Neural cell (in vitro differentiated cells): ENCODE measurements around the gene HTRA2. TPM values are rescaled to one million over a fixed set of nuclear protein-coding genes. Genes with fewer than 3 reads are reported as not detected.

ENCODE experiments used
- H2AFZ ChIP-seq: fragments of 200-600, 300-800 bp; sonication (generic), shearing (Covaris generic); 2 replicates; pipeline ENCODE4 v1.6.0; 2014; ENCODE audit warnings: low read depth, mild to moderate bottlenecking, antibody characterized with exemption, low read length, moderate library complexity
- H3F3A ChIP-seq: fragments of 200-600 bp; shearing (Covaris generic); 2 replicates; pipeline ENCODE4 v1.6.1; 2016; ENCODE audit warnings: mild to moderate bottlenecking, moderate library complexity, mixed read lengths, antibody characterized with exemption, low read length; ENCODE audit not compliant: insufficient read depth, poor library complexity, severe bottlenecking
- H3K27ac ChIP-seq: fragments of 200-600, 300-800 bp; sonication (generic), shearing (Covaris generic); 2 replicates; pipeline ENCODE4 v1.5.1; 2014; ENCODE audit warnings: mild to moderate bottlenecking, low read length, moderate library complexity
- H3K27me3 ChIP-seq: fragments of 300-800, 200-600 bp; sonication (generic), shearing (Covaris generic); 2 replicates; pipeline ENCODE4 v1.6.0; 2014; ENCODE audit warnings: mild to moderate bottlenecking, low read depth, low read length, moderate library complexity; ENCODE audit not compliant: insufficient read depth
- H3K36me3 ChIP-seq: fragments of 300-800, 200-600 bp; sonication (generic), shearing (Covaris generic); 2 replicates; pipeline ENCODE4 v1.5.1; 2014; ENCODE audit warnings: mild to moderate bottlenecking, antibody characterized with exemption, low read length, moderate library complexity; ENCODE audit not compliant: insufficient read depth
- H3K4me2 ChIP-seq: fragments of 300-800, 200-600 bp; sonication (generic), shearing (Covaris generic); 2 replicates; pipeline ENCODE4 v1.6.0; 2014; ENCODE audit warnings: mild to moderate bottlenecking, low read length
- H3K4me3 ChIP-seq: fragments of 300-800, 200-600 bp; sonication (generic), shearing (Covaris generic); 2 replicates; pipeline ENCODE4 v1.5.1; 2014; ENCODE audit warnings: mild to moderate bottlenecking, low read length, moderate library complexity
- H3K79me2 ChIP-seq: fragments of 200-600 bp; shearing (Covaris generic); replicated peaks from 2 replicates; pipeline ENCODE4 v1.6.0; 2014; ENCODE audit warnings: mild to moderate bottlenecking, low read length, moderate library complexity; ENCODE audit not compliant: insufficient read depth
- H3K9ac ChIP-seq: fragments of 300-800, 200-600 bp; sonication (generic), shearing (Covaris generic); 2 replicates; pipeline ENCODE4 v1.6.1; 2016; ENCODE audit warnings: mild to moderate bottlenecking, low read length, mixed read lengths
- H3K9me2 ChIP-seq: fragments of 200-600 bp; shearing (Covaris generic); 2 replicates; pipeline ENCODE4 v1.6.1; 2016; ENCODE audit warnings: mild to moderate bottlenecking, low read length, mixed read lengths; ENCODE audit not compliant: insufficient read depth
- H3K9me3 ChIP-seq: fragments of 200-600, 300-800 bp; sonication (generic), shearing (Covaris generic); 2 replicates; pipeline ENCODE4 v1.6.1; 2016; ENCODE audit warnings: mild to moderate bottlenecking, mixed run types, low read length, moderate library complexity, mixed read lengths
- H4K20me1 ChIP-seq: fragments of 200-600 bp; shearing (Covaris generic); 2 replicates; pipeline ENCODE4 v1.6.1; 2016; ENCODE audit warnings: mild to moderate bottlenecking, mixed run types; ENCODE audit not compliant: insufficient read depth
- MXI1 ChIP-seq: fragments of 450-650 bp; conservative IDR thresholded peaks from 2 replicates; pipeline ENCODE4 v1.6.1; 2014; ENCODE audit warnings: antibody characterized with exemption, mild to moderate bottlenecking; ENCODE audit not compliant: poor library complexity, severe bottlenecking
- POLR2AphosphoS5 ChIP-seq: IDR thresholded peaks from 2 replicates; pipeline ENCODE4 v1.6.1; 2012
- REST ChIP-seq: IDR thresholded peaks from 2 replicates; pipeline ENCODE4 v1.6.1; 2012; ENCODE audit warnings: borderline replicate concordance
- TAF1 ChIP-seq: IDR thresholded peaks from 2 replicates; pipeline ENCODE4 v1.6.1; 2012; ENCODE audit warnings: low read depth
- polyA plus RNA-seq: library from polyadenylated mRNA; depleted of rRNA; stranded (reverse); fragments of >200 nt; gene quantifications from 2 replicates; pipeline ENCODE4 v1.2.3, GENCODE V29; 2014

The HTRA2 gene
- polyA plus RNA-seq, 1 donor from 2014 or later: 126 TPM

- peaks cover 7% of the 10 kb centered on the region for H3K36me3 ChIP-seq
- H3K27me3 ChIP-seq: peaks cover 75% of the 10 kb centered on the region
- peak overlapping the region; percentile 88 for H2AFZ ChIP-seq
- no peak for TF ChIP-seq TAF1
- TF ChIP-seq REST: peak; percentile 76
- no peaks in the 10 kb centered on the region for H3K9me3 ChIP-seq
- peaks cover 6% of the 10 kb centered on the region for H3K79me2 ChIP-seq
- H3K9ac ChIP-seq: peak overlapping the region; percentile 92
- peak overlapping the region; percentile 57 for H3K4me2 ChIP-seq
- no peaks in the 10 kb centered on the region for H3K9me2 ChIP-seq
- H3F3A ChIP-seq: peaks cover 3% of the 10 kb centered on the region
- H3K27ac ChIP-seq: peak overlapping the region; percentile 98
- no peaks in the 10 kb centered on the region for H4K20me1 ChIP-seq
- peak overlapping the region; percentile 70 for H3K4me3 ChIP-seq
These were observed 21.7 kb upstream of the HTRA2 start for GRCh38 chr2:74507926-74508520.

- H3K9ac ChIP-seq: no peak overlapping the region
- peaks cover 6% of the 10 kb centered on the region for H3K36me3 ChIP-seq
- H3K4me2 ChIP-seq: no peak overlapping the region
These were observed 19.5 kb upstream of the HTRA2 start for GRCh38 chr2:74510272-74510671.

GRCh38 chr2:74511104-74511989, 18.4 kb upstream of the HTRA2 start:
- TF ChIP-seq POLR2AphosphoS5 (no peak), MXI1 (no peak), REST (no peak)
- peaks cover 79% of the 10 kb centered on the region for H3K27me3 ChIP-seq
- H3K27ac ChIP-seq: no peak overlapping the region
- peaks cover 3% of the 10 kb centered on the region for H3F3A ChIP-seq
- peaks cover 6% of the 10 kb centered on the region for H3K79me2 ChIP-seq
- no peaks in the 10 kb centered on the region for H3K36me3 ChIP-seq
- no peak overlapping the region for H3K4me2 ChIP-seq
- no peaks in the 10 kb centered on the region for H3K9me3 ChIP-seq
- H3K9ac ChIP-seq: no peak overlapping the region
- no peak overlapping the region for H3K4me3 ChIP-seq
- H2AFZ ChIP-seq: no peak overlapping the region
- no peaks in the 10 kb centered on the region for H4K20me1 ChIP-seq
- no peaks in the 10 kb centered on the region for H3K9me2 ChIP-seq

More at GRCh38 chr2:74510272-74510671, 19.5 kb upstream of the HTRA2 start:
- no peak for TF ChIP-seq MXI1
- Histone ChIP-seq H3K4me3 (no peak overlapping the region), H3K27ac (no peak overlapping the region), H3K27me3 (peaks cover 75% of the 10 kb centered on the region), H3F3A (peaks cover 3% of the 10 kb centered on the region), H3K9me2 (no peaks in the 10 kb centered on the region), H3K9me3 (no peaks in the 10 kb centered on the region), H3K79me2 (peaks cover 6% of the 10 kb centered on the region), H4K20me1 (no peaks in the 10 kb centered on the region), H2AFZ (no peak overlapping the region)
